ENCODE measurements around the gene PHKA2.

PHKA2 gene

GRCh38 chrX:18895189-18895951 is 88.5 kb downstream of the PHKA2 start:
- in situ Hi-C loops (cut with HindIII; ENCODE audit: low sequenced_read_pairs), result no loop called here
- TF ChIP-seq, protein P1, sequence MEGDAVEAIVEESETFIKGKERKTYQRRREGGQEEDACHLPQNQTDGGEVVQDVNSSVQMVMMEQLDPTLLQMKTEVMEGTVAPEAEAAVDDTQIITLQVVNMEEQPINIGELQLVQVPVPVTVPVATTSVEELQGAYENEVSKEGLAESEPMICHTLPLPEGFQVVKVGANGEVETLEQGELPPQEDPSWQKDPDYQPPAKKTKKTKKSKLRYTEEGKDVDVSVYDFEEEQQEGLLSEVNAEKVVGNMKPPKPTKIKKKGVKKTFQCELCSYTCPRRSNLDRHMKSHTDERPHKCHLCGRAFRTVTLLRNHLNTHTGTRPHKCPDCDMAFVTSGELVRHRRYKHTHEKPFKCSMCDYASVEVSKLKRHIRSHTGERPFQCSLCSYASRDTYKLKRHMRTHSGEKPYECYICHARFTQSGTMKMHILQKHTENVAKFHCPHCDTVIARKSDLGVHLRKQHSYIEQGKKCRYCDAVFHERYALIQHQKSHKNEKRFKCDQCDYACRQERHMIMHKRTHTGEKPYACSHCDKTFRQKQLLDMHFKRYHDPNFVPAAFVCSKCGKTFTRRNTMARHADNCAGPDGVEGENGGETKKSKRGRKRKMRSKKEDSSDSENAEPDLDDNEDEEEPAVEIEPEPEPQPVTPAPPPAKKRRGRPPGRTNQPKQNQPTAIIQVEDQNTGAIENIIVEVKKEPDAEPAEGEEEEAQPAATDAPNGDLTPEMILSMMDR (IDR thresholded peaks at IDR 0.05; ENCODE audit: low read depth, low read length), result peak; percentile 6
- H3K4me3 ChIP-seq (ENCODE audit: low read depth, low read length), result no peak overlapping the region
- no peak for DNase-seq (ENCODE audit: low read depth, low spot score)

- TF ChIP-seq, protein P1 (IDR thresholded peaks at IDR 0.05; ENCODE audit: low read depth, low read length), result no peak
- no peak for DNase-seq (ENCODE audit: low read depth, low spot score)
- H3K4me3 ChIP-seq (ENCODE audit: low read depth, low read length), result no peak overlapping the region
- in situ Hi-C loops (cut with HindIII; ENCODE audit: low sequenced_read_pairs), result no loop called here
These were observed 89.8 kb downstream of the PHKA2 start for GRCh38 chrX:18894156-18894555.

DNA sequence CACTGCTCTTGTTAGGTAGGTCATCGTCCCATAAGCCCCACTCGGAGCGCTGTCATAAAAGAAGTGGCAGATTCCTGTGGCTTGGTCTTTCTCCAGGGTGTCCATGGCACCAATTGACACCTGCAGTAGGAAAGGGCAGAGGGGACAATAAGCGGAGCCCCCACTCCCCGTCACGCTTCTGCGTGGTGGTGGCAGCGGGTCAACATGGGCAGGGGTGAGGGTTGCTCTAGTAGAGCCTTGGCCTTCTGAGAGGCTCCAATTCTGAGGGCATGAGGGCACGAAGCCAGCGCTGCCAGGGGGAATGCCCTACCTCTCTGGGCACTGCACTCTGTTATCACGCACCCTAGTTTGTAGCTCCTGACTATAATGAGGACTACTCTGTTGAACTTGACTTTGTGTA is 90.4 kb downstream of the PHKA2 start:
- no peak overlapping the region for H3K4me3 ChIP-seq (ENCODE audit: low read depth, low read length)
- TF ChIP-seq, protein P1 (IDR thresholded peaks at IDR 0.05; ENCODE audit: low read depth, low read length), result no peak
- in situ Hi-C loops (cut with HindIII; ENCODE audit: low sequenced_read_pairs), result no loop called here
- no peak for DNase-seq (ENCODE audit: low read depth, low spot score)

DNA sequence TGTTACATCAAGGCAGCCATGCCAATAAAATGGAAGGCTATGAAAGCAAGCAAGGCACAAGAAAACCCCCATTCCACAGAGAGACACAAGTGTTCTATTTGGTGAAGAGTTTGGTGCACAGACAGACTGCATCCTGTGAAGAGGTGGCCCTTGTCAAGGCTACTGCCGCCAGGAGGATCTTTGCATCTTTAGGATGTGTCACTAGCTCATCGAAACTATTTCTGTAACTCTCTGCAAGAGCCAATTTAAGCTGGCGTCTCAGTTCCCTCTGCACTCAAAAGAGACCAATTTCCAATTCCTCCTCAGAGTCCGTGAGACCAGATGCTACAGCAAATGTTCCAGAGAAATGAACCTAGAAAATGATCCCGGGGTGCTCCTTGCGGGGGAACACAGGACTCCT is 91.0 kb downstream of the PHKA2 start:
- no peak for DNase-seq (ENCODE audit: low read depth, low spot score)
- TF ChIP-seq, protein P1 (IDR thresholded peaks at IDR 0.05; ENCODE audit: low read depth, low read length), result no peak
- H3K4me3 ChIP-seq (ENCODE audit: low read depth, low read length), result no peak overlapping the region
- in situ Hi-C loops (cut with HindIII; ENCODE audit: low sequenced_read_pairs), result no loop called here

GRCh38 chrX:18891548-18891945 is 92.4 kb downstream of the PHKA2 start:
- in situ Hi-C loops (cut with HindIII; ENCODE audit: low sequenced_read_pairs), result no loop called here
- no peak for DNase-seq (ENCODE audit: low read depth, low spot score)
- no peak overlapping the region for H3K4me3 ChIP-seq (ENCODE audit: low read depth, low read length)
- TF ChIP-seq, protein P1 (IDR thresholded peaks at IDR 0.05; ENCODE audit: low read depth, low read length), result no peak

GRCh38 chrX:18890724-18891547 is 93.0 kb downstream of the PHKA2 start:
- no peak overlapping the region for H3K4me3 ChIP-seq (ENCODE audit: low read depth, low read length)
- no peak for DNase-seq (ENCODE audit: low read depth, low spot score)
- TF ChIP-seq, protein P1 (IDR thresholded peaks at IDR 0.05; ENCODE audit: low read depth, low read length), result no peak
- in situ Hi-C loops (cut with HindIII; ENCODE audit: low sequenced_read_pairs), result no loop called here
